Muscle layer of colon (tissue), 2 donors: Measurements from ENCODE around the gene PROM1.

Experiments
- H3K27ac ChIP-seq: one replicate; pipeline ENCODE4 v1.7.0; 2013; ENCODE audit warnings: low read depth, mild to moderate bottlenecking, low read length, moderate library complexity
- H3K27me3 ChIP-seq, 2 donors: one replicate each; pipeline ENCODE4 v1.7.0; 2013; ENCODE audit warnings: low read length in 2 of 2, mild to moderate bottlenecking in 2 of 2; ENCODE audit not compliant: insufficient read depth in 2 of 2, control insufficient read depth in 1 of 2
- H3K36me3 ChIP-seq: one replicate; pipeline ENCODE4 v1.7.0; 2013; ENCODE audit warnings: mild to moderate bottlenecking, low read length; ENCODE audit not compliant: insufficient read depth
- H3K4me1 ChIP-seq: one replicate; pipeline ENCODE4 v1.7.0; 2013; ENCODE audit warnings: mild to moderate bottlenecking, low read length; ENCODE audit not compliant: insufficient read depth
- H3K4me3 ChIP-seq, 2 donors: one replicate each; pipeline ENCODE4 v1.7.0; 2013; ENCODE audit warnings: low read length in 2 of 2, low read depth in 1 of 2, mild to moderate bottlenecking in 1 of 2, moderate library complexity in 1 of 2
- H3K9ac ChIP-seq: one replicate; pipeline ENCODE4 v1.7.0; 2013; ENCODE audit warnings: low read length
- H3K9me3 ChIP-seq: one replicate; pipeline ENCODE4 v1.7.0; 2013; ENCODE audit warnings: mild to moderate bottlenecking, low read length
- donor health status: abdominal sarcoma.
- donor health status: Adenocarcinoma of cecum.

PROM1 gene

GRCh38 chr4:16037901-16038300 is 45.9 kb downstream of the PROM1 start:
- H3K36me3 ChIP-seq: no peaks in the 10 kb centered on the region
- no peak overlapping the region for H3K9ac ChIP-seq
- no peaks in the 10 kb centered on the region for H3K9me3 ChIP-seq
- no peaks in the 10 kb centered on the region for H3K4me1 ChIP-seq
- H3K4me3 ChIP-seq: no peak overlapping the region
- no peak overlapping the region for H3K27ac ChIP-seq
- no peaks in the 10 kb centered on the region for H3K27me3 ChIP-seq

- Histone ChIP-seq H3K9me3 (no peaks in the 10 kb centered on the region), H3K4me1 (no peaks in the 10 kb centered on the region), H3K4me3 (no peak overlapping the region), H3K27ac (no peak overlapping the region), H3K9ac (no peak overlapping the region), H3K36me3 (no peaks in the 10 kb centered on the region), H3K27me3 (no peaks in the 10 kb centered on the region)
These were observed 48.0 kb downstream of the PROM1 start for GRCh38 chr4:16035843-16036242.

- no peaks in the 10 kb centered on the region for H3K36me3 ChIP-seq
- H3K27ac ChIP-seq: no peak overlapping the region
- no peaks in the 10 kb centered on the region for H3K9me3 ChIP-seq
- H3K4me1 ChIP-seq: peaks cover 2% of the 10 kb centered on the region
- H3K4me3 ChIP-seq: no peak overlapping the region
- no peaks in the 10 kb centered on the region for H3K27me3 ChIP-seq
- H3K9ac ChIP-seq: no peak overlapping the region
These were observed 49.6 kb downstream of the PROM1 start for GRCh38 chr4:16034010-16034748.

GRCh38 chr4:16032396-16032770 is 51.4 kb downstream of the PROM1 start:
- Histone ChIP-seq H3K4me3 (no peak overlapping the region), H3K27ac (no peak overlapping the region)

GRCh38 chr4:16031546-16032395 is 52.1 kb downstream of the PROM1 start:
- Histone ChIP-seq H3K4me1 (peaks cover 5% of the 10 kb centered on the region), H3K27ac (no peak overlapping the region), H3K27me3 (no peaks in the 10 kb centered on the region), H3K9me3 (no peaks in the 10 kb centered on the region), H3K36me3 (no peaks in the 10 kb centered on the region), H3K9ac (no peak overlapping the region), H3K4me3 (no peak overlapping the region)

More at GRCh38 chr4:16032396-16032770, 51.4 kb downstream of the PROM1 start:
- H3K9me3 ChIP-seq: no peaks in the 10 kb centered on the region
- H3K4me1 ChIP-seq: peaks cover 5% of the 10 kb centered on the region
- no peaks in the 10 kb centered on the region for H3K27me3 ChIP-seq
- no peak overlapping the region for H3K9ac ChIP-seq
- H3K36me3 ChIP-seq: no peaks in the 10 kb centered on the region

- Histone ChIP-seq H3K4me3 (no peak overlapping the region), H3K27ac (no peak overlapping the region), H3K27me3 (no peaks in the 10 kb centered on the region), H3K36me3 (no peaks in the 10 kb centered on the region), H3K9ac (no peak overlapping the region), H3K9me3 (no peaks in the 10 kb centered on the region), H3K4me1 (peaks cover 5% of the 10 kb centered on the region)
These were observed 53.9 kb downstream of the PROM1 start for GRCh38 chr4:16029886-16030285.

GRCh38 chr4:16029262-16029661 is 54.6 kb downstream of the PROM1 start:
- no peaks in the 10 kb centered on the region for H3K9me3 ChIP-seq

GRCh38 chr4:16027626-16028025 is 56.2 kb downstream of the PROM1 start:
- no peaks in the 10 kb centered on the region for H3K27me3 ChIP-seq
- no peak overlapping the region for H3K4me3 ChIP-seq
- no peak overlapping the region for H3K9ac ChIP-seq
- H3K4me1 ChIP-seq: peaks cover 5% of the 10 kb centered on the region
- H3K27ac ChIP-seq: no peak overlapping the region
- H3K36me3 ChIP-seq: no peaks in the 10 kb centered on the region
- H3K9me3 ChIP-seq: no peaks in the 10 kb centered on the region

More at GRCh38 chr4:16029262-16029661, 54.6 kb downstream of the PROM1 start:
- H3K36me3 ChIP-seq: no peaks in the 10 kb centered on the region
- no peak overlapping the region for H3K27ac ChIP-seq
- peaks cover 5% of the 10 kb centered on the region for H3K4me1 ChIP-seq
- no peaks in the 10 kb centered on the region for H3K27me3 ChIP-seq
- no peak overlapping the region for H3K9ac ChIP-seq
- H3K4me3 ChIP-seq: no peak overlapping the region

GRCh38 chr4:16027114-16027513 is 56.7 kb downstream of the PROM1 start:
- peaks cover 5% of the 10 kb centered on the region for H3K4me1 ChIP-seq
- no peak overlapping the region for H3K4me3 ChIP-seq
- no peak overlapping the region for H3K9ac ChIP-seq
- no peak overlapping the region for H3K27ac ChIP-seq
- H3K36me3 ChIP-seq: no peaks in the 10 kb centered on the region
- no peaks in the 10 kb centered on the region for H3K27me3 ChIP-seq
- H3K9me3 ChIP-seq: no peaks in the 10 kb centered on the region

- Histone ChIP-seq H3K27ac (no peak overlapping the region), H3K4me3 (no peak overlapping the region), H3K9me3 (no peaks in the 10 kb centered on the region), H3K36me3 (no peaks in the 10 kb centered on the region), H3K27me3 (no peaks in the 10 kb centered on the region), H3K9ac (no peak overlapping the region), H3K4me1 (peaks cover 5% of the 10 kb centered on the region)
These were observed 57.6 kb downstream of the PROM1 start for GRCh38 chr4:16026160-16026761.

GRCh38 chr4:16025268-16025667 is 58.6 kb downstream of the PROM1 start:
- H3K9ac ChIP-seq: no peak overlapping the region
- no peak overlapping the region for H3K27ac ChIP-seq
- H3K36me3 ChIP-seq: no peaks in the 10 kb centered on the region
- H3K27me3 ChIP-seq: no peaks in the 10 kb centered on the region
- H3K9me3 ChIP-seq: no peaks in the 10 kb centered on the region
- H3K4me3 ChIP-seq: no peak overlapping the region
- peaks cover 5% of the 10 kb centered on the region for H3K4me1 ChIP-seq
